OCI-LY7 (cell line): ENCODE data around the gene MAGEB16. TPM values are rescaled to one million over a fixed set of nuclear protein-coding genes. Genes with fewer than 3 reads are reported as not detected.

ENCODE experiments used
- Bru-seq: library from RNA; stranded (reverse); fragments of 400-500 nt; gene quantifications from one replicate; lab custom pipeline; 2021; lab: Mats Ljungman, UMichigan
- BruChase-seq, 2 experiments: library from RNA; stranded (reverse); fragments of 400-500 nt; gene quantifications; one replicate each; lab custom pipeline; 2021; lab: Mats Ljungman, UMichigan
- BruUV-seq: library from RNA; stranded (reverse); fragments of 400-500 nt; replicated peaks from 2 replicates; lab custom pipeline; 2021; lab: Mats Ljungman, UMichigan
- CTCF ChIA-PET: fragments of 300-600 bp; sonication (Branson Sonifier 250); formaldehyde crosslinking; loops from one replicate; lab custom pipeline; 2022; ENCODE audit warnings: antibody characterized with exemption; ENCODE audit not compliant: unreplicated experiment; lab: Charles Lee
- POLR2A ChIA-PET: fragments of 300-600 bp; sonication (Branson Sonifier 250); formaldehyde crosslinking; loops from one replicate; lab custom pipeline; 2022; ENCODE audit warnings: antibody characterized with exemption; lab: Charles Lee
- DNase-seq: peaks from one replicate; pipeline ENCODE4 v3.0.0-alpha.2; 2015; ENCODE audit warnings: low spot score
- H2AFZ ChIP-seq: fragments of 200-600 bp; sonication (generic), shearing (Covaris generic); 2 replicates; pipeline ENCODE4 v1.6.1; 2014; ENCODE audit warnings: mild to moderate bottlenecking, antibody characterized with exemption, low read length, moderate library complexity
- H3K27ac ChIP-seq: fragments of 200-600 bp; sonication (generic); 2 replicates; pipeline ENCODE4 v1.5.1; 2014; ENCODE audit warnings: mixed run types, low read depth, mild to moderate bottlenecking, moderate library complexity, low read length, inconsistent platforms; ENCODE audit not compliant: poor library complexity, severe bottlenecking
- H3K36me3 ChIP-seq: fragments of 200-600 bp; sonication (generic); 2 replicates; pipeline ENCODE4 v1.6.1; 2014; ENCODE audit warnings: mild to moderate bottlenecking, antibody characterized with exemption, low read length, moderate library complexity, mixed read lengths; ENCODE audit not compliant: insufficient read depth
- H3K4me1 ChIP-seq: fragments of 200-600 bp; sonication (generic); 2 replicates; pipeline ENCODE4 v1.5.1; 2014; ENCODE audit warnings: mild to moderate bottlenecking, low read length; ENCODE audit not compliant: insufficient read depth, poor library complexity, severe bottlenecking
- H3K4me2 ChIP-seq: fragments of 200-600 bp; sonication (generic); 2 replicates; pipeline ENCODE4 v1.6.1; 2014; ENCODE audit warnings: mild to moderate bottlenecking, low read length
- H3K4me3 ChIP-seq: fragments of 200-600 bp; sonication (generic); 2 replicates; pipeline ENCODE4 v1.5.1; 2014; ENCODE audit warnings: mild to moderate bottlenecking, low read depth, low read length; ENCODE audit not compliant: poor library complexity, severe bottlenecking
- H3K79me2 ChIP-seq: fragments of 200-600 bp; sonication (generic); 2 replicates; pipeline ENCODE4 v1.6.1; 2016; ENCODE audit warnings: low read depth, mild to moderate bottlenecking, low read length, moderate library complexity, mixed read lengths; ENCODE audit not compliant: insufficient read depth
- H3K9me2 ChIP-seq: fragments of 200-600 bp; sonication (generic); 2 replicates; pipeline ENCODE4 v1.6.1; 2016; ENCODE audit warnings: mild to moderate bottlenecking, low read length, mixed read lengths; ENCODE audit not compliant: insufficient read depth
- H3K9me3 ChIP-seq: fragments of 200-600 bp; sonication (generic); 2 replicates; pipeline ENCODE4 v1.6.1; 2014; ENCODE audit warnings: mild to moderate bottlenecking, mixed run types, low read length, mixed read lengths
- H4K20me1 ChIP-seq: fragments of 200-600 bp; sonication (generic); 2 replicates; pipeline ENCODE4 v1.6.1; 2014; ENCODE audit warnings: mild to moderate bottlenecking, antibody characterized with exemption, low read length, moderate library complexity, mixed read lengths; ENCODE audit not compliant: insufficient read depth
- EZH2phosphoT487 ChIP-seq: fragments of 200-600 bp; sonication (generic); IDR thresholded peaks from 2 replicates; pipeline ENCODE4 v1.6.1; 2018; ENCODE audit warnings: low read depth, borderline replicate concordance, mild to moderate bottlenecking, mixed run types, antibody characterized with exemption, low read length, moderate library complexity, mixed read lengths
- intact Hi-C: fragments of 100-400 bp; cut with micrococcal nuclease; formaldehyde crosslinking; loops from one replicate; pipeline ENCODE4 v1.10.0; 2022; ENCODE audit not compliant: unreplicated experiment
- long read RNA-seq: library from polyadenylated mRNA; stranded (forward); transcript quantifications from one replicate; pipeline ENCODE4 v2.0.0, GENCODE V29; 2022
- total RNA-seq, 2 experiments: library from RNA; depleted of rRNA in 1 of 2; stranded (reverse); fragments of >200 nt in 1 of 2; shearing (Covaris generic) in 1 of 2; gene quantifications; 2 replicates each; pipeline ENCODE4 v1.2.3, GENCODE V29; 2014 to 2022
- TF ChIP-seq, protein P1 (sequence below): fragments of 200-600 bp; sonication (generic); conservative IDR thresholded peaks from 2 replicates; pipeline ENCODE4 v1.5.1; 2014; ENCODE audit warnings: mild to moderate bottlenecking, antibody characterized with exemption, low read length, moderate library complexity, mixed read lengths

The MAGEB16 gene
- not detected in 2 replicates for total RNA-seq (2014; rRNA removed; shearing (Covaris generic))
- not detected in 2 replicates for total RNA-seq (2022)
- not detected for Bru-seq, nascent RNA
- BruChase-seq, experiment 1, labeled RNA remaining after a 6-hour chase = not detected
- not detected for BruChase-seq, experiment 2, labeled RNA remaining after a 2-hour chase
- long read RNA-seq = 0 reads

DNA sequence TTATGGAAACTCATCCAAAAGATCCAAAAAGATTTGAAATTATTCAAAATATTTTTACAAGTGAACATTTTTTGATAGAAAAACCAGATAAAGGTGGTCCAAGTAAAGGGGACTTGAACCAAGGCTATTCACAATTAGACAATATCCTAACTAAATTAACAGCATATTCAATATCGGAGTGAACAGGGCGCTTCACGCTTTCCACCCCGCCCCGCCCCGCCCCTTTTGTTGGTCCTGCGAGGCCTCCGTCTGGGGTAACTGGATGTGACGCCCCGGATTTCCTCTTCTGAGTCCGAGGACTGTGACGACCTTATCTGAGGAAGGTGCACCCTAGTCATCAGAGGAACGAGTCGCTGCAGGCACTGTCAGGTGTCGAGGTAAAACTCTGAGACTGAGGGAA lies at the start of gene MAGEB16:
Gene MAGEB16, plus strand, starts transcription at position 301 of the 400 bp plus-strand sequence. CDS start 3,855 bp downstream, outside the sequence.
- BruUV-seq = no TSS peak
- DNase-seq = no peak
- no peak within 1 kb of the TSS for H2AFZ ChIP-seq
- CTCF ChIA-PET = no interaction called here
- no peaks in the 10 kb centered on the region for H3K9me3 ChIP-seq
- no peak within 1 kb of the TSS for H3K4me3 ChIP-seq
- no peak within 1 kb of the TSS for H3K4me2 ChIP-seq
- POLR2A ChIA-PET = no interaction called here
- H4K20me1 ChIP-seq = no peaks in the 10 kb centered on the region
- H3K36me3 ChIP-seq = no peaks in the 10 kb centered on the region
- H3K79me2 ChIP-seq = no peaks in the 10 kb centered on the region
- no peaks in the 10 kb centered on the region for H3K9me2 ChIP-seq
- intact Hi-C loops = no loop called here
- no peak for TF ChIP-seq EZH2phosphoT487
- TF ChIP-seq, protein P1, sequence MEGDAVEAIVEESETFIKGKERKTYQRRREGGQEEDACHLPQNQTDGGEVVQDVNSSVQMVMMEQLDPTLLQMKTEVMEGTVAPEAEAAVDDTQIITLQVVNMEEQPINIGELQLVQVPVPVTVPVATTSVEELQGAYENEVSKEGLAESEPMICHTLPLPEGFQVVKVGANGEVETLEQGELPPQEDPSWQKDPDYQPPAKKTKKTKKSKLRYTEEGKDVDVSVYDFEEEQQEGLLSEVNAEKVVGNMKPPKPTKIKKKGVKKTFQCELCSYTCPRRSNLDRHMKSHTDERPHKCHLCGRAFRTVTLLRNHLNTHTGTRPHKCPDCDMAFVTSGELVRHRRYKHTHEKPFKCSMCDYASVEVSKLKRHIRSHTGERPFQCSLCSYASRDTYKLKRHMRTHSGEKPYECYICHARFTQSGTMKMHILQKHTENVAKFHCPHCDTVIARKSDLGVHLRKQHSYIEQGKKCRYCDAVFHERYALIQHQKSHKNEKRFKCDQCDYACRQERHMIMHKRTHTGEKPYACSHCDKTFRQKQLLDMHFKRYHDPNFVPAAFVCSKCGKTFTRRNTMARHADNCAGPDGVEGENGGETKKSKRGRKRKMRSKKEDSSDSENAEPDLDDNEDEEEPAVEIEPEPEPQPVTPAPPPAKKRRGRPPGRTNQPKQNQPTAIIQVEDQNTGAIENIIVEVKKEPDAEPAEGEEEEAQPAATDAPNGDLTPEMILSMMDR = no peak
- H3K4me1 ChIP-seq = no peaks in the 10 kb centered on the region
- no peak within 1 kb of the TSS for H3K27ac ChIP-seq

DNA sequence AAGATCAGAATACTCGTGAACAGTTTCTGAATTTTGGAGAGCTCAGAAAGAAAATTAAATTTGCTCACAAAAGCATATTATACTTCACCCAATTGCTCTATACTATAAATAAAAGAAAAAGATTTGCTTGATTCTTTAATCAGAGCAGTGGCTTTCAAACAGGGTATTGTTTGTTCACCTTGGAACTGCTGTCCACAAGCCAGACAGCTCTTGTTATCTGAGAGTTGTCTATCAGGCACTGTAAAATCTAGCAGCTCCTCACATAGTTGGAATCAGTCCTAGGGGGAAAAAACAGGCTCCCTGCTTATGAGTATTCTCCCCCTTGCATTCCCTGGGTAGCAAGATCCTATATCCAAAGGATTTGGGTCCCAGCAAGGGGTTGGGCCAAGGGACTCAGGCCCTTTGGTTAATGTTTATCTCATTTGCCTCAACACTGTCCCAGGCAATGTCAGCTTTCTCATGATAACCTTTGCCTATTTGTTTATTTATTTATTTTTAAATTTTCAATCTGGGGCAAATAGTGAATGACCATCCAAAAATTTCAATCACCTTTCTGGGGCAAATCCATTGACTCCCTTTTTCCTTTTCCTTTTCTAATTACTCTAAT lies 24.1 kb upstream of the MAGEB16 start:
- ChIA-PET POLR2A (no interaction called here), CTCF (no interaction called here)
- TF ChIP-seq EZH2phosphoT487 = no peak
- TF ChIP-seq, protein P1 = no peak
- H4K20me1 ChIP-seq = no peaks in the 10 kb centered on the region
- no peaks in the 10 kb centered on the region for H3K4me1 ChIP-seq
- no peak overlapping the region for H3K4me3 ChIP-seq
- no peaks in the 10 kb centered on the region for H3K36me3 ChIP-seq
- H3K4me2 ChIP-seq = no peak overlapping the region
- H3K79me2 ChIP-seq = no peaks in the 10 kb centered on the region
- DNase-seq = no peak
- no peak overlapping the region for H3K27ac ChIP-seq
- intact Hi-C loops = no loop called here
- no peaks in the 10 kb centered on the region for H3K9me3 ChIP-seq
- no TSS peak for BruUV-seq
- H2AFZ ChIP-seq = no peak overlapping the region
- H3K9me2 ChIP-seq = no peaks in the 10 kb centered on the region

DNA sequence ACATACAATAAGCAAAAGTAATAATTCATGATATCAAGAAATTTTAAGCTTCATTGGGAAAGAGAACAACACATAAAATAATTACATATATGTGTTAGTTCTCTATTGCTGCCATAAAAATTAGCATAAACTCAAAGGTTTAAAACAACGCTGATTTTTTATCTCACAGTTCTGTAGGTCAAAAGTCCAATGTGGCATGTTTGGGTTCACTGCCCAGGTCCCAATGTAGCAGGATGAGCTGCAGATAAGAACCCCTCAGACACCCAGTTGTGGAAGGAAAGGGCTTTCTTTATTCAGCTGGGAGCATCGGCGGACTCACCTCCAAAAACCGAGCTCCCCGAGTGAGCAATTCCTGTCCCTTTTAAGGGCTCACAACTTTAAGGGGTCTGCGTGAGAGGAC lies 13.1 kb upstream of the MAGEB16 start:
- ChIA-PET POLR2A (no interaction called here), CTCF (no interaction called here)
- no TSS peak for BruUV-seq
- Histone ChIP-seq H3K9me3 (no peaks in the 10 kb centered on the region), H4K20me1 (no peaks in the 10 kb centered on the region), H3K4me2 (no peak overlapping the region), H3K79me2 (no peaks in the 10 kb centered on the region), H3K36me3 (no peaks in the 10 kb centered on the region), H3K9me2 (no peaks in the 10 kb centered on the region), H3K4me3 (no peak overlapping the region), H3K4me1 (no peaks in the 10 kb centered on the region), H3K27ac (no peak overlapping the region), H2AFZ (no peak overlapping the region)
- no peak for TF ChIP-seq EZH2phosphoT487
- TF ChIP-seq, protein P1 = no peak
- no peak for DNase-seq
- intact Hi-C loops = no loop called here
